CD4-positive, alpha-beta memory T cell (primary cell): ENCODE data around the gene FBN3. TPM values are rescaled to one million over a fixed set of nuclear protein-coding genes. Genes with fewer than 3 reads are reported as not detected.

Experiments used
- CTCF ChIA-PET: fragments of 350-600 bp; sonication (Branson Sonifier 250); formaldehyde crosslinking; loops from one replicate; lab custom pipeline; 2021; ENCODE audit warnings: inconsistent platforms; ENCODE audit not compliant: partially characterized antibody; lab: Charles Lee
- POLR2A ChIA-PET: fragments of 350-600 bp; sonication (Branson Sonifier 250); formaldehyde crosslinking; loops from one replicate; lab custom pipeline; 2021; ENCODE audit not compliant: partially characterized antibody; lab: Charles Lee
- DNase-seq, 5 donors: peaks; one replicate each; pipeline versions ENCODE4 v3.0.0 to v3.0.0-alpha.2; 2020 to 2022; ENCODE audit warnings: mixed read lengths in 1 of 5
- H3K27ac ChIP-seq: one replicate; pipeline ENCODE4 v1.7.0; 2013; ENCODE audit warnings: low read depth, low read length
- H3K27me3 ChIP-seq: 2 replicates; pipeline ENCODE4 v1.7.0; 2013; ENCODE audit warnings: mild to moderate bottlenecking, low read length, moderate library complexity; ENCODE audit not compliant: insufficient read depth
- H3K36me3 ChIP-seq: 2 replicates; pipeline ENCODE4 v1.7.0; 2013; ENCODE audit warnings: mild to moderate bottlenecking, low read length, moderate library complexity; ENCODE audit not compliant: insufficient read depth
- H3K4me1 ChIP-seq: 2 replicates; pipeline ENCODE4 v1.7.0; 2013; ENCODE audit warnings: mild to moderate bottlenecking, low read length, moderate library complexity; ENCODE audit not compliant: insufficient read depth
- H3K4me3 ChIP-seq, 2 donors: one replicate each; pipeline ENCODE4 v1.7.0; 2013; ENCODE audit warnings: low read length in 2 of 2, mild to moderate bottlenecking in 1 of 2
- H3K9me3 ChIP-seq, 2 donors: one replicate each; pipeline ENCODE4 v1.7.0; 2013; ENCODE audit warnings: low read length in 2 of 2, control low read depth in 1 of 2; ENCODE audit not compliant: control insufficient read depth in 1 of 2
- H3K27ac Mint-ChIP-seq, 7 donors: one replicate each; pipeline ENCODE4 v1.8.0; 2020 to 2021; ENCODE audit warnings: mixed read lengths in 7 of 7, mild to moderate bottlenecking in 6 of 7, inconsistent platforms in 3 of 7, moderate library complexity in 3 of 7
- H3K27me3 Mint-ChIP-seq, 2 donors: one replicate each; pipeline ENCODE4 v1.8.0; 2020 to 2021; ENCODE audit warnings: mixed read lengths in 2 of 2
- H3K36me3 Mint-ChIP-seq, 2 donors: one replicate each; pipeline ENCODE4 v1.8.0; 2020 to 2021; ENCODE audit warnings: mixed read lengths in 2 of 2, inconsistent platforms in 1 of 2, mild to moderate bottlenecking in 1 of 2
- H3K4me1 Mint-ChIP-seq, 4 donors: one replicate each; pipeline ENCODE4 v1.8.0; 2020 to 2021; ENCODE audit warnings: mixed read lengths in 4 of 4, mild to moderate bottlenecking in 1 of 4
- H3K4me3 Mint-ChIP-seq, 8 donors: one replicate each; pipeline ENCODE4 v1.8.0; 2020 to 2021; ENCODE audit warnings: mixed read lengths in 8 of 8, mild to moderate bottlenecking in 7 of 8, moderate library complexity in 6 of 8, inconsistent platforms in 3 of 8
- H3K9me3 Mint-ChIP-seq, 8 donors: one replicate each; pipeline ENCODE4 v1.8.0; 2020 to 2021; ENCODE audit warnings: mixed read lengths in 8 of 8, mild to moderate bottlenecking in 5 of 8, inconsistent platforms in 3 of 8, moderate library complexity in 1 of 8
- intact Hi-C: fragments of 100-400 bp; cut with micrococcal nuclease; formaldehyde crosslinking; loops from one replicate; pipeline ENCODE4 v1.15.1; 2023
- polyA plus RNA-seq, 2 donors: library from polyadenylated mRNA; unstranded; fragments of 300-500 nt; fragmentation: Illumina TruSeq; gene quantifications; one replicate each; pipeline ENCODE4 v1.2.3, GENCODE V29; 2021
- total RNA-seq, 2 experiments: library from RNA; stranded (reverse); gene quantifications; one replicate each; pipeline ENCODE4 v1.2.3, GENCODE V29; 2021

Gene FBN3
- total and polyA plus RNA-seq, 4 experiments from 2014 or later: not detected

DNA sequence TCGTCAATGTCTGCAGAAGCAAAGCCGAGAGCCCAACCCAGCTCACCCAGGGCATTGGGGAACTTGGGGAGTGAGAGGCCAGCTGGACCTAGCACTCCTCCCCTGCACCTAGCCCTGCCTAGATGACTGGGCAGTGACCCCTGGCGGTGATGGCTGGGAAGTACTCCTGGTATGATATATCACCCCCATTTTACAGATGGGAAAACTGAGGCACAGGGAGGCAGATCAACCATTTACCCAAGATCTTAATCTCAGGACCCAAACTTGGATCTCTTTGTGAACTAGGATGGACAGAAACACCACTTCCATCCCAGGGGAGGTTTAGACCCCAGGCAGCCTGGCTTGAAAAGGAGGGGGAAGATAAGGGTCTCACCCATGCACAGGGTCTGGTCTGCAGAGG is 53.3 kb downstream of the FBN3 start:
- intact Hi-C loops: no loop called here
- CTCF ChIA-PET: no interaction called here
- Histone ChIP-seq H3K27ac (no peak overlapping the region), H3K4me1 (no peaks in the 10 kb centered on the region), H3K27me3 (no peaks in the 10 kb centered on the region), H3K4me3 (no peak overlapping the region), H3K36me3 (no peaks in the 10 kb centered on the region), H3K9me3 (peaks cover 0 to 23% of the 10 kb centered on the region in 2 donors)
- Mint-ChIP-seq H3K4me1 (no peaks in the 10 kb centered on the region), H3K36me3 (no peaks in the 10 kb centered on the region), H3K27ac (no peak overlapping the region), H3K27me3 (peaks cover 2 to 5% of the 10 kb centered on the region in 2 donors), H3K9me3 (peaks cover 0 to 50% (median 33%) of the 10 kb centered on the region in 8 donors), H3K4me3 (no peak overlapping the region)
- POLR2A ChIA-PET: no interaction called here
- DNase-seq: no peak

DNA sequence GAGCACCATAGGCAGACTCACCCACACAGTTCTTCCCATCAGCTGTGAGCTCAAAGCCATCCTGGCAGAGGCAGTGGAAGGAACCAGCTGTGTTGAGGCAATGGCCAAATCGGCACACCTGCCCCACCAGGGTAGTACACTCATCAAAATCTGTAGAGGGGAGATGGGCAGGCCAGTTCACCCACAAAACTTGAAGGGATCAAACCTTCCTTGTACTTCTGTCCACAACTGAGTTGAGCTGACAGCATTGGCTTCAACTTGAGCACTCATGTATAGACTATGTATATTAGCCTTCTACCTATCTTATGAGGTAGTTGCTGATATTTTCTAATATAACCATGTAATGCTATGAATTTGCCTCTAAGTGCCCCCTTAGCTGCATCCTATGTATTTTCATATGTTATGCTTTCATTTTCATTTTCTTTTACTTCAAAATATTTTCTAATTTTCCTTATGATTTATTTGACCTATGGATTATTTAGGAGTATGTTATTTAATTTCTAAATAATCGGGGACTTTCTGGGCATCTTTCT is 54.0 kb downstream of the FBN3 start:
- ChIA-PET POLR2A (no interaction called here), CTCF (no interaction called here)
- H3K36me3 Mint-ChIP-seq: no peaks in the 10 kb centered on the region
- Histone ChIP-seq H3K4me1 (no peaks in the 10 kb centered on the region), H3K27ac (no peak overlapping the region), H3K27me3 (no peaks in the 10 kb centered on the region), H3K4me3 (no peak overlapping the region), H3K9me3 (peaks cover 0 to 23% of the 10 kb centered on the region in 2 donors), H3K36me3 (no peaks in the 10 kb centered on the region)
- no peaks in the 10 kb centered on the region for H3K4me1 Mint-ChIP-seq
- H3K27ac Mint-ChIP-seq: no peak overlapping the region
- no peak overlapping the region for H3K4me3 Mint-ChIP-seq
- intact Hi-C loops: no loop called here
- DNase-seq: no peak
- peaks cover 0 to 50% (median 33%) of the 10 kb centered on the region in 8 donors for H3K9me3 Mint-ChIP-seq
- peaks cover 2 to 5% of the 10 kb centered on the region in 2 donors for H3K27me3 Mint-ChIP-seq

DNA sequence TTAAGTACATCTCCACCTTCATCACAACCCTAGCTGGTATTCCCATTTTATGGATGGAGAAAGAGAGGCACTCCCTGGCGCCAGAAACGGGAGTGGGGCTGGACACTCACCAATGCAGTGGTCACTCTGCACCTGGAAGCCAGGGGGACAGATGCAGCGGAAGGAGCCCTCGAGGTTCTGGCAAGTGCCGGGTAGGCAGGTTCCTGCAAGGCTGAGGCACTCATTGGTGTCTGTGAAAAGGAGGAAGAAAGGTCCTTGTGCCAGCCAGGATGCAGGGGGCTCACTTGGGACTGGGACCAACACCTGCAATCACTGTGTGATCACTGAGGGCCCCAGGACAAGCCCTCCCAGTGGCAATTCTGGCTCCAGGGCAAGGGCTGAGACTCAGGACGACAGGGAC is 55.1 kb downstream of the FBN3 start:
- Mint-ChIP-seq H3K9me3 (peaks cover 0 to 50% (median 33%) of the 10 kb centered on the region in 8 donors), H3K4me1 (no peaks in the 10 kb centered on the region), H3K36me3 (no peaks in the 10 kb centered on the region), H3K27ac (no peak overlapping the region), H3K4me3 (no peak overlapping the region), H3K27me3 (peaks cover 2 to 5% of the 10 kb centered on the region in 2 donors)
- POLR2A ChIA-PET: no interaction called here
- CTCF ChIA-PET: no interaction called here
- no peak overlapping the region for H3K27ac ChIP-seq
- no peak for DNase-seq
- H3K4me1 ChIP-seq: no peaks in the 10 kb centered on the region
- intact Hi-C loops: no loop called here
- no peaks in the 10 kb centered on the region for H3K36me3 ChIP-seq
- H3K27me3 ChIP-seq: no peaks in the 10 kb centered on the region
- no peak overlapping the region for H3K4me3 ChIP-seq
- peaks cover 0 to 23% of the 10 kb centered on the region in 2 donors for H3K9me3 ChIP-seq

DNA sequence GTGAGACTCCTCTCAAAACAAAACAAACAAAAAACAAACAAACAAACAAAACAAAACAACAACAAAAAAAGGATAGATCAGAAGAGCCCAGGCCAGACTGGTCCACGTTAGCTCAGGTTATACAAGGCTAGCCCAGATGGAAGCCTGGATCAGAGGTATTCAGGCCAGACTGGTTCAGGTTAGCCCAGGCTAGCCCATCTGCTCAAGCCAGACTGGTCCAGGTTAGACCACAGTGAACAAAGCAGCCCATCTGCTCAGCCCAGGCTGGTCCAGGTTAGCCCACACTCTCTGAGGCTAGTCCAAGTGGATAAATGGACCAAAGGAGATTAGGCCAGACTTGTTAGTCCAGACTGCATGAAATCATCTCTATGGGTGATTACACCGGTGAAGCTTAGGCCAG is 55.7 kb downstream of the FBN3 start:
- Histone ChIP-seq H3K27me3 (no peaks in the 10 kb centered on the region), H3K4me1 (no peaks in the 10 kb centered on the region), H3K36me3 (no peaks in the 10 kb centered on the region), H3K9me3 (peaks cover 0 to 23% of the 10 kb centered on the region in 2 donors), H3K4me3 (no peak overlapping the region), H3K27ac (no peak overlapping the region)
- Mint-ChIP-seq H3K27ac (no peak overlapping the region), H3K36me3 (no peaks in the 10 kb centered on the region), H3K9me3 (peaks cover 0 to 50% (median 33%) of the 10 kb centered on the region in 8 donors), H3K27me3 (peaks cover 0 to 5% of the 10 kb centered on the region in 2 donors), H3K4me1 (no peaks in the 10 kb centered on the region), H3K4me3 (no peak overlapping the region)
- ChIA-PET CTCF (no interaction called here), POLR2A (no interaction called here)
- no peak for DNase-seq
- intact Hi-C loops: no loop called here

DNA sequence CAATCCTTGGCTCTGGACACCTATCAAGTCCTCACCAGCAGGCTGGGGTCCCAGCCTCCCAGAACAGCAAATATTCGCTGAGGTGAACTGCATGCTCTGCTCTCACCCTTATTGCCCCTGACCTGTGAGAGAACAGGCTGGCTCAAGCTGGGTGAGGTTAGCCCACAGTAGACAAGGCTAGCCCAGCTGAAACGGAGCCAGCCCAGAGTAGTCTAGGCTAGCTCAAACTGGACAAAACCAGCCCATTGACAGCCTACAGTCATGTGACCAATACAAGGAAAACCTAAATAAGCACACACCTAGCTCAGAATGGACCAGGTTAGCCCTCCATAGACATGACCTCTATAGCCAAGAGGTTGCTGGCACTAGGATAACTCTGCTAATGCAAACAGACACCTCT is 58.4 kb downstream of the FBN3 start:
- CTCF ChIA-PET: no interaction called here
- Mint-ChIP-seq H3K4me1 (no peaks in the 10 kb centered on the region), H3K27ac (no peak overlapping the region), H3K36me3 (no peaks in the 10 kb centered on the region), H3K27me3 (no peaks in the 10 kb centered on the region), H3K4me3 (no peak overlapping the region), H3K9me3 (peaks cover 0 to 33% (median 22%) of the 10 kb centered on the region in 8 donors)
- Histone ChIP-seq H3K27me3 (no peaks in the 10 kb centered on the region), H3K4me1 (no peaks in the 10 kb centered on the region), H3K36me3 (no peaks in the 10 kb centered on the region), H3K9me3 (peaks cover 0 to 16% of the 10 kb centered on the region in 2 donors), H3K4me3 (no peak overlapping the region), H3K27ac (no peak overlapping the region)
- POLR2A ChIA-PET: no interaction called here
- DNase-seq: no peak
- intact Hi-C loops: no loop called here

DNA sequence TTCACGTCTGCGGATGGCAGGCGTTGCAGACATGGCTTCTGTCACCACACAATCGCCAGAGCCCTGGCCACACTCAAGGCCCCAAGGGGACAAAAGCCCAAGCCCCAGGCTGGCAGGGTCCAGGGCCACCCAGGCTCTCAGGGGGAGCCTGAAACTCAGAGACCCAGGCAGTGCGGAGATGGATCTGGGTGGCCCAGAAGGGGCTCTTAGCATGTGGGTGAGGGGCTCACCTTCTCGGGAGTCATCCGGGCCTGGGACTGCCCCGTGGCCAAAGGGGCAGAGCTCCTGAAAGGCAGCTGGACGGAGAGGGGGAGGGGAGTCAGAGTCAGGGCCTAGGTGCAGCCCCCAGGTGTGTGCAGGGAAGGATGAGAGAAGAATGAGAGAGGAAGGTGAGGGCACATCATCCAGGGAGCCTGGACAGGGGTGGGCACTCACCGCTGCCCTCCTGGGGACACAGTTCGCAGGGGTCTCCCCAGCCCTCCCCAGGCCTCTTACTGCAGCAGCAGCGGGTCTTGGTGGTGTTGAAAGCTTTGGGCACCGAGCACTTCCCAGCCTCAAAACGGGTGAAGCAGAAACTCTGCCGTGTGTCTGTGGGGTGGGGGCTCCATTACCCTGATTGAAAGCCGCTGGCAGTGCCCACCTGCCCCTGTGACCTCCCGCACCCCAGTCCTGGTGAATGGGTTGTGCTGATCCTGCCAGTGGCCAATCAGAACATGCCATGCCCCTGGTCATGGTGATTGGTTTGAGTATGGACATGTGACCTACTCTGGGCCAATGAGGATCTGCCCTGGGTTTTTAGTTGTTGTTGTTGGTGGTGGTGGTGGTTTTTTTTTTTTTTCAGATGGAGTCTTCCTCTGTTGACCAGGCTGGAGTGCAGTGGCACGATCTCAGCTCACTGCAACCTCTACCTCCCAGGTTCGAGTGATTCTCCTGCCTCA is 59.5 kb downstream of the FBN3 start:
- no peaks in the 10 kb centered on the region for H3K27me3 ChIP-seq
- H3K9me3 ChIP-seq: peaks cover 0 to 6% of the 10 kb centered on the region in 2 donors
- ChIA-PET CTCF (no interaction called here), POLR2A (no interaction called here)
- Mint-ChIP-seq H3K4me3 (no peak overlapping the region), H3K4me1 (no peaks in the 10 kb centered on the region), H3K36me3 (no peaks in the 10 kb centered on the region), H3K9me3 (peaks cover 0 to 24% (median 14%) of the 10 kb centered on the region in 8 donors), H3K27me3 (peaks cover 0 to 3% of the 10 kb centered on the region in 2 donors), H3K27ac (no peak overlapping the region)
- H3K4me1 ChIP-seq: no peaks in the 10 kb centered on the region
- H3K4me3 ChIP-seq: no peak overlapping the region
- intact Hi-C loops: no loop called here
- no peak for DNase-seq
- no peak overlapping the region for H3K27ac ChIP-seq
- H3K36me3 ChIP-seq: no peaks in the 10 kb centered on the region

DNA sequence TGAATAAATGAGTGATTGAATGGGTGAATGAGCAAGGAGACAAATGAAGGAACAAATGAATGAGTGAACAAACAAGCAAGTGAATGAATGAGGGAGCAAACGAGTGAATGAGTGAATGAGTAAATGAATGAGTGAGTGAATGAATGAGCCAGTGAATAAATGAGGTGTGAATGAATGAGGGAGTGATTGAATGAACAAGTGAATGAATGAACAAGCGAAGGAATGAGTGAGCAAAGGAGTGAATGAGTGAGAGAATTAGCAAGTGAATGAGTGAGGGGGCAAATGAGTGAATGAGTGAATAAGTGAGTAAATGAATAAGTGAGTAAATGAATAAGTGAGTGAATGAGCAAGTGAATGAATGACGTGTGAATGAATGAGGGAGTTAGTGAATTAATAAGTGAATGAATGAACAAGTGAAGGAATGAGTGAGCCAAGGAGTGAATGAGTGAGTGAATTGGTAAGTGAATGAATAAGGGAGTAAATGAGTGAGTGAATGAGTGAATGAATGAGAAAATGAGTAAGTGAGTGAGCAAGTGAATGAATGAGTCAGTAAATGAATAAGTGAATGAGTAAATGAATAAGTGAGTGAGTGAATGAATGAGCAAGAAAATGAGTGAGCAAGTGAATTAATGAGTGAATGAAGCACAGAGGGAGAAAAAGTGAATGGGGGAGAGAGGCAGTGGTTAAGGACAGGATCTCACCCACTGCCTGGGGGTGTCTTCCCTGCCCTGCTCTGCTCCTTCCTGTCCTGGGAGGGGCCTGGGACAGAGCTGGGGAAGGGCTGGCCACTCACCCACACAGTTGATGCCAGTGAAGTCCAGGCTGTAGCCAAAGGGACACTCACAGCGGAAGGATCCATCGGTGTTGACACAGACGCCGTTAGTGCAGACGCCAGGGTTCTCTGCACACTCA is 60.4 kb downstream of the FBN3 start:
- DNase-seq: no peak
- Histone ChIP-seq H3K9me3 (no peaks in the 10 kb centered on the region), H3K4me1 (no peaks in the 10 kb centered on the region), H3K27me3 (no peaks in the 10 kb centered on the region), H3K36me3 (no peaks in the 10 kb centered on the region), H3K4me3 (no peak overlapping the region), H3K27ac (no peak overlapping the region)
- Mint-ChIP-seq H3K4me1 (no peaks in the 10 kb centered on the region), H3K27me3 (peaks cover 2 to 3% of the 10 kb centered on the region in 2 donors), H3K27ac (no peak overlapping the region), H3K4me3 (no peak overlapping the region), H3K36me3 (no peaks in the 10 kb centered on the region), H3K9me3 (peaks cover 0 to 17% (median 5%) of the 10 kb centered on the region in 8 donors)
- intact Hi-C loops: no loop called here
- ChIA-PET CTCF (no interaction called here), POLR2A (no interaction called here)
